Tibial nerve (tissue), 4 donors: ENCODE measurements around the gene SEC16B. TPM values are rescaled to one million over a fixed set of nuclear protein-coding genes. Genes with fewer than 3 reads are reported as not detected.

Source experiments
- DNase-seq, 2 donors: peaks; one replicate each; pipeline ENCODE4 v3.0.0-alpha.2; 2019; ENCODE audit warnings: low spot score in 2 of 2
- H3K27ac ChIP-seq, 4 donors: fragments of 200-600 bp; sonication (generic) in 3 of 4; one replicate each; pipeline ENCODE4 v1.5.1; 2017 to 2019; ENCODE audit warnings: mild to moderate bottlenecking in 1 of 4
- H3K27me3 ChIP-seq, 2 donors: fragments of 200-600 bp; sonication (generic) in 1 of 2; one replicate each; pipeline versions ENCODE4 v1.5.1 to v1.6.0; 2017 to 2019
- H3K36me3 ChIP-seq, 3 donors: fragments of 200-600 bp; sonication (generic); one replicate each; pipeline ENCODE4 v1.5.1; 2018 to 2019
- H3K4me1 ChIP-seq, 4 donors: fragments of 200-600 bp; sonication (generic) in 3 of 4; one replicate each; pipeline ENCODE4 v1.5.1; 2017 to 2019
- H3K4me3 ChIP-seq, 4 donors: fragments of 200-600 bp; sonication (generic) in 3 of 4; one replicate each; pipeline ENCODE4 v1.5.1; 2017 to 2019; ENCODE audit warnings: mild to moderate bottlenecking in 1 of 4, moderate library complexity in 1 of 4
- H3K9me3 ChIP-seq, 4 donors: fragments of 200-600 bp; sonication (generic) in 3 of 4; one replicate each; pipeline ENCODE4 v1.5.1; 2017 to 2019
- EP300 ChIP-seq, 2 donors: sonication (generic); formaldehyde crosslinking; IDR thresholded peaks; one replicate each; pipeline ENCODE4 v1.6.1; 2017; ENCODE audit warnings: antibody characterized with exemption in 2 of 2, mild to moderate bottlenecking in 1 of 2
- POLR2A ChIP-seq, 2 donors: fragments of 450-650 bp; IDR thresholded peaks; one replicate each; pipeline ENCODE4 v1.6.1; 2017; ENCODE audit warnings: antibody characterized with exemption in 2 of 2, mild to moderate bottlenecking in 2 of 2, moderate library complexity in 2 of 2
- WGBS, 2 donors: methylation state at CpG; one replicate each; pipeline ENCODE4 v1.1.5; 2018; 5-methylcytosine and 5-hydroxymethylcytosine counted together
- total RNA-seq, 4 donors: library from RNA; depleted of rRNA; stranded (reverse); fragments of >200 nt; gene quantifications; one replicate each; pipeline ENCODE4 v1.1.0, GENCODE V29; 2016
- TF ChIP-seq, protein P1 (sequence below), 5 experiments: fragments of 200-600 bp in 3 of 5; fragments of 450-650 bp in 2 of 5; sonication (generic) in 3 of 5; IDR thresholded peaks; one replicate each; pipeline ENCODE4 v1.5.1; 2016 to 2019; ENCODE audit warnings: antibody characterized with exemption in 5 of 5, mild to moderate bottlenecking in 3 of 5, moderate library complexity in 2 of 5

Gene SEC16B, protein sequence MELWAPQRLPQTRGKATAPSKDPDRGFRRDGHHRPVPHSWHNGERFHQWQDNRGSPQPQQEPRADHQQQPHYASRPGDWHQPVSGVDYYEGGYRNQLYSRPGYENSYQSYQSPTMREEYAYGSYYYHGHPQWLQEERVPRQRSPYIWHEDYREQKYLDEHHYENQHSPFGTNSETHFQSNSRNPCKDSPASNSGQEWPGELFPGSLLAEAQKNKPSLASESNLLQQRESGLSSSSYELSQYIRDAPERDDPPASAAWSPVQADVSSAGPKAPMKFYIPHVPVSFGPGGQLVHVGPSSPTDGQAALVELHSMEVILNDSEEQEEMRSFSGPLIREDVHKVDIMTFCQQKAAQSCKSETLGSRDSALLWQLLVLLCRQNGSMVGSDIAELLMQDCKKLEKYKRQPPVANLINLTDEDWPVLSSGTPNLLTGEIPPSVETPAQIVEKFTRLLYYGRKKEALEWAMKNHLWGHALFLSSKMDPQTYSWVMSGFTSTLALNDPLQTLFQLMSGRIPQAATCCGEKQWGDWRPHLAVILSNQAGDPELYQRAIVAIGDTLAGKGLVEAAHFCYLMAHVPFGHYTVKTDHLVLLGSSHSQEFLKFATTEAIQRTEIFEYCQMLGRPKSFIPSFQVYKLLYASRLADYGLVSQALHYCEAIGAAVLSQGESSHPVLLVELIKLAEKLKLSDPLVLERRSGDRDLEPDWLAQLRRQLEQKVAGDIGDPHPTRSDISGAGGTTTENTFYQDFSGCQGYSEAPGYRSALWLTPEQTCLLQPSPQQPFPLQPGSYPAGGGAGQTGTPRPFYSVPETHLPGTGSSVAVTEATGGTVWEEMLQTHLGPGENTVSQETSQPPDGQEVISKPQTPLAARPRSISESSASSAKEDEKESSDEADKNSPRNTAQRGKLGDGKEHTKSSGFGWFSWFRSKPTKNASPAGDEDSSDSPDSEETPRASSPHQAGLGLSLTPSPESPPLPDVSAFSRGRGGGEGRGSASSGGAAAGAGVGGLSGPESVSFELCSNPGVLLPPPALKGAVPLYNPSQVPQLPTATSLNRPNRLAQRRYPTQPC
- total RNA-seq: 10 to 100 TPM; 10.5 to 21.6 (median 15.4) TPM

DNA sequence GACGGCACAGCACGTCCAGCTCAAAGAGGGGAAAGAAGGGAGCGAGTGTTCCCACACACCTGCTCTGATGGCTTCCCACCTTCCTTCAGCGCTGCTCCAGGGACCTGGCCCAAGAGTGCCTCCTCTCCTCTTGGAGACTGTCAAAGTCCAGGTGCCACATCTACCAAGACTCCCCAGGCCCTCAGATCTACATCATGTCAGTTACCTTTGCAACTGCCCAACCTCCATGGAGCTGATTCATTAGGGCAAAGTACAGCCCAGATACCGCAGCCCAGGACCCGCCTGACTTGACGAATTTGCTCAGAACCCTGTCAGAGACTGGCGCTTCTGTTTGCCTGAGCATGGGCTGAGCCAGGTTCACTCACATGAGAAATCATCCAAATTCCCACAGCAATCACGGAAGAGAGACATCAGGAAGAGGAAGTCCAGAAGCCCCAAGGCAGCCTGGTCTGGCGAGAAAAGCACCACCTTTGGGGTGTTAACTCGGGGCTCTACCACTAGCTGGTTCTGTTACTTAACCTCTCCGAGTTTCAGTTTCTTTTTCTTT lies at the start of gene SEC16B:
SEC16B (minus strand) TSS at position 234 of the 547 bp plus-strand sequence. CDS start 2,077 bp downstream, outside the sequence.
- Histone ChIP-seq H3K4me1 (peaks cover 0 to 19% (median 0%) of the 10 kb centered on the region in 4 donors), H3K4me3 (no peak within 1 kb of the TSS), H3K9me3 (no peaks in the 10 kb centered on the region), H3K27me3 (no peaks in the 10 kb centered on the region), H3K27ac (peak within 1 kb of the TSS; percentile 10 to 79 (median 62)), H3K36me3 (peaks cover 0 to 35% (median 0%) of the 10 kb centered on the region in 3 donors)
- 79 to 82% methylated on average over 12 of the region's 12 CpGs for WGBS, 2 donors
- no peak for DNase-seq
- TF ChIP-seq EP300 (IDR thresholded peaks at IDR 0.05) (no peak), POLR2A (IDR thresholded peaks at IDR 0.05) (no peak)
- TF ChIP-seq, protein P1, sequence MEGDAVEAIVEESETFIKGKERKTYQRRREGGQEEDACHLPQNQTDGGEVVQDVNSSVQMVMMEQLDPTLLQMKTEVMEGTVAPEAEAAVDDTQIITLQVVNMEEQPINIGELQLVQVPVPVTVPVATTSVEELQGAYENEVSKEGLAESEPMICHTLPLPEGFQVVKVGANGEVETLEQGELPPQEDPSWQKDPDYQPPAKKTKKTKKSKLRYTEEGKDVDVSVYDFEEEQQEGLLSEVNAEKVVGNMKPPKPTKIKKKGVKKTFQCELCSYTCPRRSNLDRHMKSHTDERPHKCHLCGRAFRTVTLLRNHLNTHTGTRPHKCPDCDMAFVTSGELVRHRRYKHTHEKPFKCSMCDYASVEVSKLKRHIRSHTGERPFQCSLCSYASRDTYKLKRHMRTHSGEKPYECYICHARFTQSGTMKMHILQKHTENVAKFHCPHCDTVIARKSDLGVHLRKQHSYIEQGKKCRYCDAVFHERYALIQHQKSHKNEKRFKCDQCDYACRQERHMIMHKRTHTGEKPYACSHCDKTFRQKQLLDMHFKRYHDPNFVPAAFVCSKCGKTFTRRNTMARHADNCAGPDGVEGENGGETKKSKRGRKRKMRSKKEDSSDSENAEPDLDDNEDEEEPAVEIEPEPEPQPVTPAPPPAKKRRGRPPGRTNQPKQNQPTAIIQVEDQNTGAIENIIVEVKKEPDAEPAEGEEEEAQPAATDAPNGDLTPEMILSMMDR (IDR thresholded peaks at IDR 0.05): no peak

DNA sequence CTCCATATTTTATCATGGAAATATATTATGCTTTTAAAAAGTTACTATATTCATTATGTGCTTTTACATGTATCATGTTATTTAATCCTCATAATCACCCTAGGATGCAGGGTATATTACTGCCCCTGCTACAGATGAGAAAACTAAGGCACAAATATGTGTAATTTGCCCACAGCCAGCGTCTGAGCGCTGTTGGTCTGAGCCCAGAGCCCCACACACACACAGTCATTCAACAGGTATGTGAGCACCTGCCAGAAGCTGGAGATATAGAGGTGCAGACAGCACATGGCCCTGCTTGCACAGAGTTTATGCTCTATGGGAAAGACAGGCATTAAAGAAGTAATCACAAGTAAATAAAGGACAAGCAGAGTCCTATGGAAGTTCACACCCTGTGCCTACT lies 49.8 kb upstream of the SEC16B start:
- Histone ChIP-seq H3K4me1 (no peaks in the 10 kb centered on the region), H3K36me3 (peaks cover 0 to 80% (median 0%) of the 10 kb centered on the region in 3 donors), H3K9me3 (peaks cover 0 to 9% (median 0%) of the 10 kb centered on the region in 4 donors), H3K4me3 (no peak overlapping the region), H3K27ac (no peak overlapping the region), H3K27me3 (no peaks in the 10 kb centered on the region)
- 92 to 93% methylated on average over 2 of the region's 2 CpGs for WGBS, 2 donors
- no peak for TF ChIP-seq EP300 (IDR thresholded peaks at IDR 0.05)
- TF ChIP-seq POLR2A (IDR thresholded peaks at IDR 0.05): no peak
- TF ChIP-seq, protein P1 (IDR thresholded peaks at IDR 0.05): no peak
- no peak for DNase-seq

DNA sequence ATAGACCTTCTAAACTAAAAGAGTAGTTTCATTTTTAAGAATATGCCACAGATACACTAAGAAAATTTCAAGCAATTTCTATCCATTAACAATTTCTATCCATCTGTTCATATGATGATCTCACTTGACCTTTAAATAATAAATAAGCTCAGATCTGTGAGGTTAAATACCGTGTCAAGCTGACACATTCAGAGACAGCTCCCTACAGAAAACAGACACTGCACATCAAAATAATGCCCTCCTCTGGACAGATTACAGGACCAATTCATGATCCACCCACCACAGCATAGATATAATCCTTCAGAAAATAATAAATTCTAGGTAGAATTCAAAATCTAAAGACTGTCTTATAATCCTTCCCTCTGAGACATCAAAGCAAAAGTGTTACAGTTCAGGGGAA lies 49.4 kb upstream of the SEC16B start:
- DNase-seq: no peak
- TF ChIP-seq EP300 (IDR thresholded peaks at IDR 0.05): no peak
- TF ChIP-seq, protein P1 (IDR thresholded peaks at IDR 0.05): no peak
- no peak for TF ChIP-seq POLR2A (IDR thresholded peaks at IDR 0.05)
- 57 to 68% methylated on average over 1 of the region's 1 CpG for WGBS, 2 donors
- no peaks in the 10 kb centered on the region for H3K4me1 ChIP-seq
- no peak overlapping the region for H3K27ac ChIP-seq
- H3K4me3 ChIP-seq: no peak overlapping the region
- no peaks in the 10 kb centered on the region for H3K27me3 ChIP-seq
- peaks cover 0 to 9% (median 0%) of the 10 kb centered on the region in 4 donors for H3K9me3 ChIP-seq
- peaks cover 0 to 76% (median 0%) of the 10 kb centered on the region in 3 donors for H3K36me3 ChIP-seq

DNA sequence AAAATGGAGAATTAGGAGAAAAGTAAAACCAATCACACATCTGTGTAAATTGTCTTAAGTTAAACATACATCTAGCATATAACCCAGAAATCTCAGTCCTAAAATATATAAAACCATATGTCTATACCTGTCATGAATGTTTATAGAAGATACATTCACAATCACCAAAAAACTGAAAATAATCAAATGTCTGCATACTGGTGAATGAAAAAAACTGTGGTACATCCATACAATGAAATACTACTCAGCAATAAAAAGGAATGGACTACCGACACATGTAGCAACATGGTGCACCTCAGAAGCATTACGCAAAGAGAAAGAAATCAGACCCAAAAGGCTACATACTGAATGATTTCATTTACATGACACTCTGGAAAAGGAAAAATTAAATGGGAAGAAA lies 47.7 kb upstream of the SEC16B start:
- Histone ChIP-seq H3K4me3 (no peak overlapping the region), H3K9me3 (peaks cover 0 to 9% (median 0%) of the 10 kb centered on the region in 4 donors), H3K27me3 (no peaks in the 10 kb centered on the region), H3K4me1 (no peaks in the 10 kb centered on the region), H3K36me3 (peaks cover 0 to 64% (median 0%) of the 10 kb centered on the region in 3 donors), H3K27ac (no peak overlapping the region)
- DNase-seq: no peak
- WGBS, 2 donors: 100% methylated on average over 2 of the region's 2 CpGs
- no peak for TF ChIP-seq EP300 (IDR thresholded peaks at IDR 0.05)

DNA sequence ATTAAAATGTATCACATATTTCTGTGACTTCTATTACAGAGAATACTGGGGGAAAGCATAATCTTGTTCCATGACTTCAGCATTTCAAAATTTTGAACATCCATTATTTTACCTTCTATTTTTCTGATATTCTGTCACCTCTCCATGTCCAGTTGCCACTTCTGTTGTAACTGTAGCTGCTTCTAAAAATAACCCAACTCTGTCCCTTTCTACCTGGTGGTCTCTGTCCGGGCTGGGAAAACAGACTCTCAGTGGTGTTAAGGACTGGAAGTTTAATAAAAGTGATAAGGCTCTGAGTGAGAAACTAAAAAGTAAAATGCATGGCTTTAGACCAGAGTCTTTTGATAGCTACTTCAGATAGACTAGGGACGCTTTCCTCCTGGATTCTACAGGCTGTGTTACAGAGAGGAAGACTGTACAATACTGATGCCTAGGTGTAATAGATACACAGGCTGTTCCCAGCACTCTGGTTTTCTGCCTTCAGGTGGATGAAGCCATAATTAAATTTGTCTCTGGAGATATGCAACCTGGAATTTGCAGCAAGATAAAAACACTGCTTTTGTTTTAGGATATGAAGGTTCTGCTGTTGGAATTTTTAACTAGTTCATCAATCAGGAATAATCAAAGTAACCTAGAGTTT lies 42.1 kb upstream of the SEC16B start:
- no peak for DNase-seq
- no peak overlapping the region for H3K4me3 ChIP-seq
- no peak overlapping the region for H3K27ac ChIP-seq
- H3K4me1 ChIP-seq: no peaks in the 10 kb centered on the region
- no peaks in the 10 kb centered on the region for H3K9me3 ChIP-seq
- 74 to 81% methylated on average over 2 of the region's 2 CpGs for WGBS, 2 donors
- no peaks in the 10 kb centered on the region for H3K27me3 ChIP-seq
- TF ChIP-seq, protein P1 (IDR thresholded peaks at IDR 0.05): no peak
- TF ChIP-seq EP300 (IDR thresholded peaks at IDR 0.05) (no peak), POLR2A (IDR thresholded peaks at IDR 0.05) (no peak)
- H3K36me3 ChIP-seq: peaks cover 0 to 23% (median 0%) of the 10 kb centered on the region in 3 donors
